HFFc6 (cell line): ENCODE measurements around the gene ABCC9. TPM values are rescaled to one million over a fixed set of nuclear protein-coding genes. Genes with fewer than 3 reads are reported as not detected.

Source experiments
- DNase-seq: peaks from one replicate; pipeline ENCODE4 v3.0.0-alpha.2; 2018
- H3K27ac Mint-ChIP-seq: 2 replicates; pipeline ENCODE4 v1.8.0; 2020; ENCODE audit warnings: mild to moderate bottlenecking, mixed read lengths
- H3K27me3 Mint-ChIP-seq: 2 replicates; pipeline ENCODE4 v1.8.0; 2021; ENCODE audit warnings: mild to moderate bottlenecking, moderate library complexity, mixed read lengths; ENCODE audit not compliant: insufficient read depth
- H3K36me3 Mint-ChIP-seq: 2 replicates; pipeline ENCODE4 v1.8.0; 2021; ENCODE audit warnings: low read depth, mixed read lengths
- H3K4me1 Mint-ChIP-seq: 2 replicates; pipeline ENCODE4 v1.8.0; 2020; ENCODE audit warnings: low read depth, mixed read lengths
- H3K4me3 Mint-ChIP-seq: 2 replicates; pipeline ENCODE4 v1.8.0; 2020; ENCODE audit warnings: mild to moderate bottlenecking, moderate library complexity, mixed read lengths
- H3K9me3 Mint-ChIP-seq: 2 replicates; pipeline ENCODE4 v1.8.0; 2020; ENCODE audit warnings: mild to moderate bottlenecking, mixed read lengths
- total RNA-seq, 6 experiments: library from RNA; stranded (reverse); fragmentation: NEBNext Ultra II Directional; extraction: Animal tissue kit (Norgen Biotek cat#: 25700); gene quantifications; 2 replicates in 1 of 6; 3 replicates in 5 of 6; pipeline ENCODE4 v1.2.3, GENCODE V29; 2021
- TF ChIP-seq, protein P1 (sequence below): fragments of 200-600 bp; sonication (generic); IDR thresholded peaks from 2 replicates; pipeline ENCODE4 v1.5.0; 2021; ENCODE audit warnings: antibody characterized with exemption, mild to moderate bottlenecking

The ABCC9 gene
- total RNA-seq, 6 experiments from 2014 or later: 0.81 to 9.7 (median 8.2) TPM

DNA sequence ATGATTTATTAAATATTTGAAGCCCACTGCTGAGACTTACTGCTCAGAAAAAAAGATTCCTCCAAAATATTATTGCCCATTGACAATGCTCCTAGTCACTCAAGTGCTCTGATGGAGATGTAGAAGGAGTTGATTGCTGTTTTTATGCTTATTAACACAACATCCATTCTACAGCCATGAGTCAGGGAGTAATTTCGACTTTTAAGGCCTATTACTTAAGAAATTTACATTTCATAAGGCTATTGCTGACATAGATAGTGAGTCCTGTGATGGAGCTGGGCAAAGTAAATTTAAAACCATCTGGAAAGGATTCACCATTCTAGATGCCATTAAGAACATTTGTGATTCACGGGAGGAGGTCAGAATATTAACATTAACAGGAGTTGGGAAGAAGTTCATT is 171.9 kb downstream of the ABCC9 start:
- DNase-seq: no peak
- Mint-ChIP-seq H3K4me3 (peak overlapping the region; percentile 8; the same call in 1 of the 2 replicates), H3K36me3 (peaks cover 26% of the 10 kb centered on the region; the same call in 1 of the 2 replicates), H3K4me1 (peaks cover 44% of the 10 kb centered on the region; the same call in 1 of the 2 replicates), H3K27ac (peak overlapping the region; percentile 24; the same call in 1 of the 2 replicates), H3K9me3 (no peaks in the 10 kb centered on the region), H3K27me3 (peaks cover 2% of the 10 kb centered on the region; the same call in 1 of the 2 replicates)
- TF ChIP-seq, protein P1, sequence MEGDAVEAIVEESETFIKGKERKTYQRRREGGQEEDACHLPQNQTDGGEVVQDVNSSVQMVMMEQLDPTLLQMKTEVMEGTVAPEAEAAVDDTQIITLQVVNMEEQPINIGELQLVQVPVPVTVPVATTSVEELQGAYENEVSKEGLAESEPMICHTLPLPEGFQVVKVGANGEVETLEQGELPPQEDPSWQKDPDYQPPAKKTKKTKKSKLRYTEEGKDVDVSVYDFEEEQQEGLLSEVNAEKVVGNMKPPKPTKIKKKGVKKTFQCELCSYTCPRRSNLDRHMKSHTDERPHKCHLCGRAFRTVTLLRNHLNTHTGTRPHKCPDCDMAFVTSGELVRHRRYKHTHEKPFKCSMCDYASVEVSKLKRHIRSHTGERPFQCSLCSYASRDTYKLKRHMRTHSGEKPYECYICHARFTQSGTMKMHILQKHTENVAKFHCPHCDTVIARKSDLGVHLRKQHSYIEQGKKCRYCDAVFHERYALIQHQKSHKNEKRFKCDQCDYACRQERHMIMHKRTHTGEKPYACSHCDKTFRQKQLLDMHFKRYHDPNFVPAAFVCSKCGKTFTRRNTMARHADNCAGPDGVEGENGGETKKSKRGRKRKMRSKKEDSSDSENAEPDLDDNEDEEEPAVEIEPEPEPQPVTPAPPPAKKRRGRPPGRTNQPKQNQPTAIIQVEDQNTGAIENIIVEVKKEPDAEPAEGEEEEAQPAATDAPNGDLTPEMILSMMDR: no peak

DNA sequence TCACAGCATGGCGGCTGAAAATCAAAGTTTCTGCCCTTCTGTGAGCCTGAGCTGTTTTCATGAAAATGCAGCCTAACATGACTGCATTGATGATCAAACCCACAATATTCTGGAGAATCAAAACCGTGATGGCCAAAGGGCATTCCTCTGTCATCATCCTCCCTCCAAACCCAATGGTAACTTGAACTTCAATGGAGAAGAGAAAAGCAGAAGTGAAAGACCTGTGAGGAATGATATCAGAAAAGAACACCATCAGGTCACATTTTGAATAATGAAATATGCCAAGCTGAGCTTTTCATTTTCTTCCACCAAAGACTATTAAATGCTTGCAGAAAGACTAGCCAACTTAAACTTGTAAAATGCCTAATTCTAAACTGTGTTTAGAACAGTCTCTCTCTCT is 174.8 kb downstream of the ABCC9 start:
- no peak for DNase-seq
- no peak overlapping the region for H3K27ac Mint-ChIP-seq
- no peak overlapping the region for H3K4me3 Mint-ChIP-seq
- H3K4me1 Mint-ChIP-seq: peaks cover 22% of the 10 kb centered on the region; the same call in 1 of the 2 replicates
- TF ChIP-seq, protein P1: no peak
- H3K36me3 Mint-ChIP-seq: peaks cover 17% of the 10 kb centered on the region; the same call in 1 of the 2 replicates
- H3K9me3 Mint-ChIP-seq: no peaks in the 10 kb centered on the region
- H3K27me3 Mint-ChIP-seq: no peaks in the 10 kb centered on the region; the same call in 1 of the 2 replicates

DNA sequence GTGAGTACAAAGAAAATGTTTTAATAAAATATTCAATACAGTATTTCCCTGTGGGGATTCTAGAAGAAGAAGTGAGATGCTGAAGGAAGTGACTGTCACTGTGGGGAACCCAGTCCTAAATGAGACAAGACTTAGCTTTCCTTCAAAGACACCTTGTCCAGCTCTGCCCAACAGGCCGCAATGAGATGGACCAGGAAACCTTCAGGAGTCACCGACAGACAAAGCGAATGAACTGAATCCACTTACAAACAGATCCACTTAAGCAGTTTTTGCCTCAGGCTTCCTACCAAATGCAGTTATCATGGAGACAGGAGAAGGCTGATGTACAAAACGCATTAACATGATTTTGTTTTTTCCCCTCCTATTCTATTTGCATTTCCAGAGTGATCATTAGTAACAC is 176.3 kb downstream of the ABCC9 start:
- Mint-ChIP-seq H3K27ac (no peak overlapping the region), H3K27me3 (no peaks in the 10 kb centered on the region; the same call in 1 of the 2 replicates), H3K36me3 (peaks cover 16% of the 10 kb centered on the region; the same call in 1 of the 2 replicates), H3K4me1 (peaks cover 8% of the 10 kb centered on the region; the same call in 1 of the 2 replicates), H3K4me3 (no peak overlapping the region), H3K9me3 (no peaks in the 10 kb centered on the region)
- DNase-seq: no peak
- TF ChIP-seq, protein P1: no peak

DNA sequence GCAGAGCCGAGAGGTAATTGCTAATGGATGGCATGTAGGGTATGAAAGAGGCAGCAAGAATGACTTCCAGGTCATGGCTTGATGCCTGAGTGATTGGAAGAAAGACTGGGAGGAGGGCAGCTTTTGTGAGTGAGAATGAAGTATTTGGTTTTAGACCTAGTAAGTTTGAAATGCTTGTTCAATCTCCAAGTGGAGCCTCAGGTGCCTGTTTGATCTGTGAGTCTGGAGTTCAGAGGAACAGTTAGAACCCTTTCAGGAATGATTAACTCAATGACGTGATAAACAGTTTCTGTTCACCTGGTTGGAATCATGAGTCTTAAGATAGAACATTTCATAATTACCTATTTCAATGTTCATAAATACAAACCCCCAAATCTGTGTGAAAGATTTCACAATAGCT is 177.2 kb downstream of the ABCC9 start:
- H3K4me3 Mint-ChIP-seq: no peak overlapping the region
- peaks cover 8% of the 10 kb centered on the region; the same call in 1 of the 2 replicates for H3K36me3 Mint-ChIP-seq
- H3K27ac Mint-ChIP-seq: no peak overlapping the region
- TF ChIP-seq, protein P1: no peak
- no peaks in the 10 kb centered on the region for H3K4me1 Mint-ChIP-seq
- H3K9me3 Mint-ChIP-seq: no peaks in the 10 kb centered on the region
- no peaks in the 10 kb centered on the region; the same call in 1 of the 2 replicates for H3K27me3 Mint-ChIP-seq
- no peak for DNase-seq

DNA sequence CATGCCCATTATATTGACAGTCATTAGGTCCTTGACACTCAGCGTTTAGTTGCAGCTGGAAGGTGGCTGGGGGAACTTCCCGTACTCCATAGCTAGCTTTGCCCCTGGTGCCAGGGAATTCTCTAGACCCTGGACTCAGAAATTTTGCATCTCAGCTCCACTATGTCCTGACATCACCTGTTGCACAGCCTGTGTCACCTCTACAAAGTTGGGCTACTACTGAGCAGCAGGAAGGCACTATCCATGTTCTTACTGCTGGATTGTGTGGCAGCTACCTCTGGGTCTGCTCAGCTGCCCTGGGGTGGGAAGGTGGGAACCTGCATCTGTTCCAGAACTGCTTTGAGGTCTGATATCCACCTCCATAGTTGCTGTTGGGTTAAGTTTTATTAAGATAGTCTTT is 177.7 kb downstream of the ABCC9 start:
- Mint-ChIP-seq H3K9me3 (no peaks in the 10 kb centered on the region), H3K27me3 (no peaks in the 10 kb centered on the region; the same call in 1 of the 2 replicates), H3K4me3 (no peak overlapping the region), H3K27ac (no peak overlapping the region), H3K4me1 (no peaks in the 10 kb centered on the region), H3K36me3 (peaks cover 8% of the 10 kb centered on the region; the same call in 1 of the 2 replicates)
- DNase-seq: no peak
- TF ChIP-seq, protein P1: no peak
